ENCODE data around the gene SLC7A7.
"Not testable (repeated sequence)": the region's sequence is repeated elsewhere in the genome, so short reads cannot be mapped to it uniquely, and the experiment has no call there.

SLC7A7 gene

GRCh38 chr14:22752422-22752821 lies 62.8 kb downstream of the SLC7A7 start:
- peak; percentile 12 for DNase-seq (ENCODE audit: low read depth)

- DNase-seq (ENCODE audit: low read depth): no peak
Measured at GRCh38 chr14:22748631-22749068, 66.6 kb downstream of the SLC7A7 start.

- no peak for DNase-seq (ENCODE audit: low read depth)
Measured at GRCh38 chr14:22748206-22748605, 67.0 kb downstream of the SLC7A7 start.

DNA sequence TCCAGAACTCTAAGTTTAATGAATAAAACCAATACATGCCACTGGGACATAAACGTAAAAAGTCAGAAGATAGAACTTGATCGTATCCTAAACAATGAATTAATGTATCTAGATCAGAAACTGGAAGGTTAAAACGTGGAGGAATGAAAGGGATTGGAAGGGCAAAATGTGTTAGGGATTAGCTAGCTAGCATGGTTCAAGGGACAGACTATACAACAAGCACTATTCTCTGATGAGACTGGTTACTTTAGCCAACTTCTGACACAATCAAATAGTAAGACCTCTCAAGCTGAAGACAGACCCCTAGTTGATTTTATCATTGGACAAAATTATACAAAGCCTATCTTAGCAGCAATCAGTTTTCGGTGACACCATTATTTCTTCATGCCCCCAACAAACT lies 67.5 kb downstream of the SLC7A7 start:
- no peak for DNase-seq (ENCODE audit: low read depth)

DNA sequence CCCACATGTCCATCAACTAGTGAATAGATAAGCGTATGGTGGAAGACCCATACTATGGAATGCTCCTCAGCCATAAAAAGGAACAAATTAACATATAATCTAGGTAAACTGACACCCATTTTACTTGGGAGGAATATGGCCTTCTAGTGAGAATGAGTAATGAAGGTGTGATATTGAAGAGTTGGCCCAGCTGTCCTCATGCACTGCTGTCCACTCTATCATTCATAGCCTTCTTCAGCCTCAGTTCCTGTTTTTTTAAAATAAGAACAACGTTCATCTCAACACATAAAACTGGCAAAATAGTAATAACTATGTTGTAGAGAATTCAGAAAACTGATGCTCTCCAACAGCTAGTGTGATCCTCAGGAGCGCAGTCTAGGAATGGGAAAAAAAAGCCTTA lies 75.2 kb downstream of the SLC7A7 start:
- DNase-seq (ENCODE audit: low read depth): no peak

- no peak for DNase-seq (ENCODE audit: low read depth)
Measured at GRCh38 chr14:22739423-22739822, 75.8 kb downstream of the SLC7A7 start.

DNA sequence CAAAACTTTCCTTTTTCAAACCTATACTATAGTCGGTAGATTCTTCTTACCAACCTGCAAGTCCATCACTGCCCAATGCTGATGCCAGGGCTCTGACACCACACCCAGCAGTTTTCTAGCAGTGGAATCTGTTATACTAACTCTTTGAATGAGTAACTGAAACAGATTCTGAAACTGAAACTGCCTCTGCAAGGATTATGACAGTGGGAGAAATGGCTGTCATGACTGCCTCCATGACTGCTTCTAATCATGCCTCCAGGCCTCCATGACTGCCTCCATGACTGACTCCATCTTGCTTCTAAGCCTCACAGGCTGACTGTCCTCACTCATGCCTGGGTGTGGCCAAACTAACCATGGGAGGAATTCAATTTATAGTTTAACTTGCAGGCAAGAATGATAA lies 78.2 kb downstream of the SLC7A7 start:
- DNase-seq (ENCODE audit: low read depth): peak; percentile 6

DNA sequence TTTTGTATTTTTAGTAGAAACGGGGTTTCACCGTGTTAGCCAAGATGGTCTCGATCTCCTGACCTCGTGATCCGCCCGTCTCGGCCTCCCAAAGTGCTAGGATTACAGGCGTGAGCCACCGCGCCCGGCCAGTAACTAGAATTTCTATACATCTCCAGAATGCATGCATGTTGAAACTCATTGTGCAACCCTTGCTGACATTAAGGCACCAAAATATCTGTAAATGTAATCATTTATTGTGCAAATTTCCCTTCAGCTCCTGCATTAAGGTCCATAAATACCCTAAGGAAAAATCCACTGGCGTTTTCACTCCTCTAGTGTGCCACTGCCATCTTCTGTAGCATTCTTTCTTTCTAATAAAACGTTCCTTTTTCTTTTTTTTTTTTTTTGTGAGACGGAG lies 78.9 kb downstream of the SLC7A7 start:
- not testable (repeated sequence) for DNase-seq (ENCODE audit: low read depth)

DNA sequence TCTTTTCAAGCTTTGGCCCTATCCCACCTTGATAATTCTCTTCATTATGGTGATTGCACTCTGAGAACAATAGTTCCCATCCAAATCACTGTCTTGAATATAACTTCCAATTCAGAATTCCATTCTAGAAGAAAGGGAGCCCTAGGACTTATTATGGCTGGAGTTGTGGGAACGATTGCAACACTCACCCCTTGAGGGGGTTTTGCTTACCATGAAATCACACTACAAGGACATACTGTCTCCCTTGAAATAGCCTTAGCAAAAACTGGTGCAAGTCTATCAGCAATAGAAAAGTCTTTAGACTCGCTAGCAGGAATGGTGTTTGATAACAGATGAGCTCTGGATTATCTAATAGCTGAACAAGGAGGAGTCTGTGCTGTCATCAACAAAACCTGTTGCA lies 80.1 kb downstream of the SLC7A7 start:
- DNase-seq (ENCODE audit: low read depth): peak; percentile 10

DNA sequence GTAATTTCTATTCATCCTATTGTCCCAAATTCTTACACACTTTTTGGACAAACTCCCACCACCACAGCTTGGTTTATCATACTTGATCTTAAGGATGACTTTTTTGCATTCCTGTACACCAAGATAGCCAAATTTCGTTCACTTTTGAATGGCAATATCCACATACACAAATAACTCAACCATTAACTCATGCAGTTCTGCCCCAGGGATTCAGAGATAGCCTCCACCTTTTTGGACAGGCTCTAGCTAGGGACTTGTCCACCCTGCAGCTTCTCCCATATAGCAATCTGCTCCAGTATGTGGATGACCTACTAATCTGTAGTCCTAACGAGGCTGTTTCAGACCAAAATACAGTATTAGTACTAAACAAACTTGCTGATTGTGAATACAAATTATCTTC lies 81.4 kb downstream of the SLC7A7 start:
- DNase-seq (ENCODE audit: low read depth): no peak

GRCh38 chr14:22732062-22732461 lies 83.2 kb downstream of the SLC7A7 start:
- DNase-seq (ENCODE audit: low read depth): not testable (repeated sequence)

DNA sequence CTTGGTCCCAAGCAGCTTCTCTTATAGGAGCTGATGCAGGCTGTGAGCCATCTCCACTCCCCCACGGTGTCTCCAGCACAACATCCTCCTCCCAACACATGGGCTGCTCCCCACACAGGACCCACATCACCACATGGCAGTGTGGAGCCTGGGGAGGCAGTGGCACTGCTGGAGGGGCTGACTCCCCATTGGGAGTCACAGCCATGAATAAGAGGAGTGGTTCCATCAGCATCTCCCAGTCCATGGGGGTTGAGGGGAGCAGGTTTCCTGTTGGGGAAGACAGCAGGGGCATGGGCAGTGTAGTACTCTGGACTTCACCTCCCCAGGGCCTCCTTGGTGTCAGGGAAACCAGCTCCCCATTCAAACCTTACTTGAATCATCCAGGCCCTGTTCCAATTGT lies 89.2 kb downstream of the SLC7A7 start:
- no peak for DNase-seq (ENCODE audit: low read depth)

DNA sequence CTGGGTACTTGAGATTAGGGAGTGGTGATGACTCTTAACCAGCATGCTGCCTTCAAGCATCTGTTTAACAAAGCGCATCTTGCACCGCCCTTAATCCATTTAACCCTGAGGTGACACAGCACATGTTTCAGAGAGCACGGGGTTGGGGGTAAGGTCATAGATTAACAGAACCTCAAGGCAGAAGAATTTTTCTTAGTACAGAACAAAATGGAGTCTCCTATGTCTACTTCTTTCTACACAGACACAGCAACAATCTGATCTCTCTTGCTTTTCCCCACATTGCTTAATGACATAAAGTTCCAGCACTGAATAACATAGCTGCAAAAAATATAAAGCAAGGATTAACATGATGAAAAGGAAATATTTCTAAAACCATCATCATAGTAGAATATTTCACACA lies 89.9 kb downstream of the SLC7A7 start:
- DNase-seq (ENCODE audit: low read depth): not testable (repeated sequence)

DNA sequence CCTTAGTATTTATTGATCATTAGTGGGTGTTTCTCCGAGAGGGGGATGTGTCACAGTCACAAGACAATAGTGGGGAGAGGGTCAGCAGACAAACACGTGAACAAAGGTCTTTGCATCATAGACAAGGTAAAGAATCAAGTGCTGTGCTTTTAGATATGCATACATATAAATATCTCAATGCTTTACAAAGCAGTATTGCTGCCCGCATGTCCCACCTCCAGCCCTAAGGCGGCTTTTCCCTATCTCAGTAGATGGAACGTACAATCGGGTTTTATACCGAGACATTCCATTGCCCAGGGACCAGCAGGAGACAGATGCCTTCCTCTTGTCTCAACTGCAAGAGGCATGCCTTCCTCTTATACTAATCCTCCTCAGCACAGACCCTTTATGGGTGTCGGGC lies 90.4 kb downstream of the SLC7A7 start:
- not testable (repeated sequence) for DNase-seq (ENCODE audit: low read depth)

- DNase-seq (ENCODE audit: low read depth): no peak
Measured at GRCh38 chr14:22723815-22724214, 91.4 kb downstream of the SLC7A7 start.
